GM12892 (cell line): ENCODE results near the gene TXNDC12.

Experiments used
- POLR2A ChIP-seq: IDR thresholded peaks from 2 replicates; pipeline ENCODE4 v1.6.1; 2011; ENCODE audit warnings: low read depth, low read length, control low read depth
- POLR2AphosphoS5 ChIP-seq: IDR thresholded peaks from 2 replicates; pipeline ENCODE4 v1.6.1; 2011; ENCODE audit warnings: low read depth, low read length, control low read depth
- TAF1 ChIP-seq: IDR thresholded peaks from 2 replicates; pipeline ENCODE4 v1.6.1; 2011; ENCODE audit warnings: low read depth, mild to moderate bottlenecking, control low read depth, low read length, borderline replicate concordance

DNA sequence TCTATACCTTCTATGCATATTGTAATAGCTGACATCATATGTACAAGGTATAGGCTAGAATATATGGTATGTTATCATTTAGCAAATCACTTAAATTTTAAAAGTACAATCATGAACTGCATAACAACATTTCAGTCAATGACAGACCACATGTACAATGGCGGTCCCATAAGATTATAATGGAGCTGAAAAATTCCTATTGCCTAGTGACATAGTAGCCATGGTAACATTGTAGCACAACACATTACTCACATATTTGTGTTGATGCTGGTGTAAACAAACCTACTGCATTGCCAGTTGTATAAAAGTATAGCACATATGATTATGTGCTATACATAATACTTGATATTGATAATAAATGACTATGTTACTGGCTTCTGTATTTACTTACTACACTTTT lies 73.4 kb downstream of the TXNDC12 start:
- no peak for TF ChIP-seq POLR2AphosphoS5
- TF ChIP-seq POLR2A, result no peak
- no peak for TF ChIP-seq TAF1
